Ecto neural progenitor cell (in vitro differentiated cells): ENCODE results near the gene CT47A1.
"Not testable (repeated sequence)": the region's sequence is repeated elsewhere in the genome, so short reads cannot be mapped to it uniquely, and the experiment has no call there.

ENCODE experiments used
- DNase-seq: peaks from one replicate; pipeline ENCODE4 v3.0.0-alpha.2; 2018; ENCODE audit warnings: low spot score

Gene CT47A1

DNA sequence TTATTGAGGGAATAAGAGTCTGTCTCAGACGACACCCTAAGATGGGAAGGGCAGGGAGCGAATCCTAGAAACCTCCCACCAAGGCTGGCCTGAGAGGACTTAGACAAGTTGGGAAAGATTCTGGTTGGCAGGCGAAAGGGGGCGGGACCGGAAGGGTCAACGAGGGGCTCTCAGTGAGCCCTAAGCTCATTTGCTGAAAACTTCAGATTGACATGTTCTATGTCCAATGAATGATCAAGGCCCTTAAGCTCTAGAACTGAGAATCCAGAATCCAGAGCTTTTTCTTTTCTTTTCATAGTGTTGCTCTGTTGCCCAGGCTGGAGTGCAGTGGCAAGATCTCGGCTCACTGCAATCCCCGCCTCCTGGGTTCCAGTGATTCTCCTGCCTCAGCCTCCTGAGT lies at the start of gene CT47A1:
TSS of gene CT47A1 (minus strand) at position 101 of the 400 bp plus-strand sequence. CDS start 231 bp downstream, outside the sequence.
- DNase-seq = not testable (repeated sequence)

DNA sequence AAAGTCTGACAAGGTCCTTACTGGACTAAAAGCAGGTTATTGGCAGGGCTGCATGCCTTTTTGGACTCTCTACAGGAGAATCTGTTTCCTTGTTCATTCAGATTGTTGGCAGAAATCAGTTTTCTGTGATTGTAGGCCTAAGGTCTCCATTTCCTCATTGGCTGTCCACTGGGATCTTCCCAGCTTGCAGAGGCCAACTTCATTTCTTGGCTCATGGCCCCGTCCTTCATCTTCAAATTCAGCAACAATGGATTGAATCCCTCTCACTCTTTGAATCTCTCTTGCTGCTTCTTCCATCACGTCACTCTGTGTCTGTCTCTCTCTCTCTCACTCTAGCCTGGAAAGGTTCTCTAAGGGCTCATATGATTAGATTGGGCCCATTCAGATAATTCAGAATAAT lies 47.0 kb upstream of the CT47A1 start:
- no peak for DNase-seq

DNA sequence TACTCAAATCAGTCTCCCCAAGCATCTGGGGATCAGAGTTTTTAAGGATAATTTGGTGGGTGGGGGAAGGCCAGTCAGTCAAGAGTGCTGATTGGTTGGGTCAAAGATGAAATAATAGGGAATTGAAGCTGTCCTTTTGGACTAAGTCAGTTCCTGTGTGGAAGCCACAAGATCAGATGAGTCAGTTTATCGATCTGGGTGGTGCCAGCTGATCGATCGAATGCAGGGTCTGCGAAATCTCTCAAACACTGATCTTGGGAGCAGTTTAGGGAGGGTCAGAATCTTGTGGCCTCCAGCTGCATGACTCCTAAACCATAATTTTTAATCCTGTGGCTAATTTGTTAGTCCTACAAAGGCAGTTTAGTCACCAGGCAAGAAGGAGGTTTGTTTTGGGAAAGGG lies 44.5 kb upstream of the CT47A1 start:
- DNase-seq = no peak

DNA sequence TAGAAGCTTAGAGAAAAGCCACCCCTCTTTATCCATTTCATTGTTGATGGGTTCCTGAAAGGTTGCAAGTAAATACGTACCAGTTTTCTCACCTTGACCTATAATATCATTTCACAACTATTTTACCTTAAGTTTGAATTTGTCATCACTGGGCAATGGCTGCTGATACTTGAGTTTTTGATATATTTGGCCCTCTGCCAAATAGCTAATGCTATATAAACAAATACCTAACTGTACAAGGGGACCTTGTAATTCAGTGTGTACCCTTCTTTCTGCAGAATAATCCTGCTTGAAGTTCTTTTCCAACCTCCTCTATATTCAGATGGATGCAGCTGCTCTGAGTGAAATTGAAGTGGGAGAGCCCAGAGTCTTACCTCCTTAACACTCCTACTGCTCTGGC lies 42.9 kb upstream of the CT47A1 start:
- DNase-seq = no peak

DNA sequence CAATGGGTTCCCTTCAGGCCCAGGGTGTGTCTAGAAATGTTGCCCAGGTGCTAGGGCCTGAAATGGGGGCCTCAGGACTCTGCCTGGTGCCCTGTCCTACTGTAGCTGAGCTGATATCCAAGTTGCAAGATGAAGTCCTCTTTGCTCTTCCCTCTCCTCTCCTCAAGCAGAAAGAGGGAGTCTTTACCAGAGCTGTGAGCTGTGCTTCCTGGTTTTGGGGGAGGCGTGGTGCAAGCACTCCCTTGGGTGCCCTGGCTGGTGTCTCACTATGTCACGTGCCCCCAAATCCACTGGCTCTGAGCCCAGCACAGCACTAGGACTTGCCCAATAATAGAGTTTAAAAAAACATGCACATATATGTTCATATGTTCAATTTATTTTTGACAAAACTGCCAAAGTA lies 29.3 kb upstream of the CT47A1 start:
- DNase-seq = no peak

DNA sequence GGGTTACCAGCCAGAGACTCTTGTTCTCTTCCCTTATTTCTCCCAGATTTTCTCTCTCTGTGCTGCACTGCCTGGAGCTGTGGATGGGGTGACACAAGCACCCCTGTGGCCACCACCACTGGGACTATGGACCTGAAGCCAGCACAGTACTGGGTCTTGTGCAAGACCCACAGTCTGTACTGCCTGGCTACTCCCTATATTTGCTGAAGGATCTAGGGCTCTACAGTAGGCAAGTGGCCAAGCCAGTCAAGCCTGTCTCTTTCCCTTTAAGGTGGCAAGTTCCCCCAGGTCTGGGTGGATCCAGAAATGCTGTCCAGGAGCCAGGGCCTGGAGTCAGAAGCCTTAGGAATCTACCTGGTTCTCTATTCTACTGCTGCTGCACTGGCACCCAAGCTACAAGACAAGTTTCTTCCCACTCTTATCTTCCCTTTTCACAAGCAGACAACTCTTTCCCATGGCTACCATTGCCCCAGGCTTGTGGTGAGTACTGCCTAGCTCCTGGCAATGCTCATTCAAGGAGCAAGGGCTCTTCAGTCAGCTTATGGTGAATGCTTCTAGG lies 28.4 kb upstream of the CT47A1 start:
- DNase-seq = no peak

DNA sequence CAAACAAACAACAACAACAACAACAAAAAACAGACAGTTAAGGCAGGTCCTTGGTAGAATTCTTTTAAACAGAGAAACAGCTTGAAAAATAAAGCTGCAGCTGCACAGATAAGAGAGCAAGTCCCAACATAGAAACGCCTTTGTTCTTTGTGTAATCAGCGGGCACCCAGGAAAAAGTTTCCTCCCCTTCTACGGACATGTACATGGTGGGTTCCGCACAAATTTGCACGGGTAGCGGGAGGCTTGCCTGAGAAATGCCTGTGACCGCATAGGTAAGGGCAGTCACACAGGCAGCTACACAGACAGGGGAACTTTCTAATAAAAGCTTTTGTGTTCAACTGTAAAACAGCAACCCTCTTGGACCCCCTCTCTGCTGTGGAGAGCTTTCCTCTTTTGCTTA lies 25.7 kb upstream of the CT47A1 start:
- DNase-seq = no peak

DNA sequence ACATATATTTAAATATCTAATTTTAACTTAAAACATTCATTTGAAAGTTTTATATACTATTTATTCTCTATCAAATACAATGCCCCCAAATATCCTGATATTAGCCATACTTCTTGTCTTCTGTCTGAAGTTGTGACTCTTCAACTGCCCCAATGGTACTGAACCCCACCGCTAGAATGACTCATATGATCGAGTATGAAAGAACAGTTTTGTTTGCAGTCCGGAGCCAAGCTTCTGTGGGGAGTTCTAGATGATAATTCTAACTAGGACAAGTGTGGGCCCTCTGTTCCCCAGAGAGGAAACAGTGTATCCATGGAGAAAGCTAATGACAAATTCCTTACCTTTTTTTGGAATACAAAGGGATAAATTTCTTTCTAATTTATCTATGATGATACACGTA lies 24.7 kb upstream of the CT47A1 start:
- DNase-seq = no peak

DNA sequence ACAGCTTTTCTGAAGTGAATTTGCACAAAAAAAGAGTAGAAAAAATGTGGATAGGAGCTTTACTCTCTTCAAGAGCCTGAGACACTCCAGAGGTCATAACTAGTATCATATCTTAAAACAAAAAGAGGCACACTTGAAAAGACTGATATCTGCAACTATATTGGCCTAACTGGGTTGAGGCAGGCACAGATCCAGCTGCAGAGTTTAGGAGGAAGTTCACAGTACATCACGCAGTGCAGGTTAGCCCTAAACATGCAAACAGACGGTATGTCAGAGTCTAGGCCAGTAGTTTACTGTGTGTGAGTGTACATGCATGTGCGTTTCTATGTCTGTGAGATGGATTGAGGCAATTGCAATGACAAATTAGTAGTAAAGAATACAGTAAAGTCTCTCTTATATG lies 24.2 kb upstream of the CT47A1 start:
- DNase-seq = no peak

DNA sequence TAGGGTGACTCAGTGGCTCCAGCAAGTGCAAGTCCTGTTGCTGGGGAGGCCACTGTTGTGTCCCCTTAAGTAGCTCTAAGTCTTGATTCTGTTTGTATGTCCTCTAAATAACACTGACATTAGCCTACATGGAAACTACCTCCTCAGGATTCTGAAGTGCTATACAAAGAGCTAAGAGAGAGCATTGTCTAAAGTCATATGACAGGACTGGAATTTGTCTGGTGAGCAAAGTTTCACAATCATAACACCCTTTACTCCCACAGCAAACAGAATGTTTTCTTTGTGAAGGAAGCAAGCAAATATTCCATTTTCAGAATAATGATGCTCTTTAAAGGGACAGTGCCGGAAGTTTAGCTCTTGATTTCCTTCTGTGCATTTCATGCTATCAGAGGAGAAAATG lies 23.4 kb upstream of the CT47A1 start:
- DNase-seq = no peak

DNA sequence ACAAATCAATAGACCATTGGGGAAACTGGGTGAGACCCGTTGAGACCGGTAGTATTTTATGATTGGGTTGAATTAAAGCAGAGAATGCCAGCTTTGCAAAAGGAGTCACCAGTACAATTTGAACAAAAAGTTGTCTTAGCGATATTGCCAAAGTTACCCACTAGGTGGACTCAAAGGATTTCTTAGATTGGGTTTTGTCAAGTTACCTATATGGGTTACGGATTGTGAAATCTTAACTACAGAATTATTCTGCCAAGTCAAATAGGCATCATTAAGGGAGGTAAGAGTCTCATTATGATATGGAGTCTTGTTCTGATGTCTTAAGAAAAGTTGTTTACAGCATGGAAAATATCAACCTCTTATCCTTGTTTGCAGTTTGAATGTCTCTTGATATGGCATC lies 15.0 kb upstream of the CT47A1 start:
- DNase-seq = no peak

DNA sequence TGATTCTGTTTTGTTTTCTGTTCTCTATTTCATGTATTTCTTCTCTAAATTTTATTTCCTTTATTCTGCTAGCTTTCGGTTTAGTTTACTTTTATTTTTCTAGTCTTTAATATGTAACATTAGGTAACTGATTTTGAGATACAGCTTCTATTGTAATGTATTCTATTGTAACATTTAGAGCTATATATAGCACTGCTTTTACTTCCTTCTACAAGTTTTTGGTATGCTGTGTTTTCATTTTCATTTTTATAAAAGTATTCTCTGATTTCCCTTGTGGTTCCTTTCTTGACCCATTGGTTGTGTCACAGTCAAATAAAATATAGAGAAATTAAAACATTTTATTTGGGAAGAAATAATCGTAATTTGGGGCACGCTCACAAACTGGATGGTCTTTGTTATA lies 13.9 kb upstream of the CT47A1 start:
- no peak for DNase-seq

DNA sequence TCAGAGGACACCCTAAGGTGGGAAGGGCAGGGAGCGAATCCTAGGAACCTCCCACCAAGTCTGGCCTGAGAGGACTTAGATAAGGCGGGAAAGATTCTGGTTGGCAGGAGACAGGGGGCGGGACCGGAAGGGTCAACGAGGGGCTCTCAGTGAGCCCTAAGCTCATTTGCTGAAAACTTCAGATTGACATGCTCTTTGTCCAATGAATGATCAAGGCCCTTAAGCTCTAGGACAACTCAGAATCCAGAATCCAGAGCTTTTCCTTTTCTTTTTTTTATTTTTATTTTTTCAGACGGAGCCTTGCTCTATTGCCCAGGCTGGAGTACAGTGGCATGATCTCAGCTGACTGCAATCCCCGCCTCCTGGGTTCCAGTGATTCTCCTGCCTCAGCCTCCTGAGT lies 29.1 kb downstream of the CT47A1 start, which contains the start of gene CT47A7:
TSS of gene CT47A7 (minus strand) at position 101 of the 400 bp plus-strand sequence. CDS start 255 bp downstream, outside the sequence.
- not testable (repeated sequence) for DNase-seq
